Muscle of leg (tissue), 11 donors: ENCODE results near the gene DLG5. TPM values are rescaled to one million over a fixed set of nuclear protein-coding genes. Genes with fewer than 3 reads are reported as not detected.
"Not testable (repeated sequence)": the region's sequence is repeated elsewhere in the genome, so short reads cannot be mapped to it uniquely, and the experiment has no call there.

Experiments used
- DNase-seq: peaks from one replicate; pipeline ENCODE4 v3.0.0; 2013
- H3K27ac ChIP-seq: one replicate; pipeline ENCODE4 v1.5.1; 2013; ENCODE audit warnings: mild to moderate bottlenecking, low read length, control low read depth
- H3K27me3 ChIP-seq: one replicate; pipeline ENCODE4 v1.6.1; 2013; ENCODE audit warnings: low read length; ENCODE audit not compliant: control insufficient read depth, insufficient read depth
- H3K36me3 ChIP-seq: one replicate; pipeline ENCODE4 v1.6.1; 2013; ENCODE audit warnings: low read length; ENCODE audit not compliant: control insufficient read depth, insufficient read depth
- H3K4me1 ChIP-seq: one replicate; pipeline ENCODE4 v1.6.1; 2013; ENCODE audit warnings: low read length; ENCODE audit not compliant: control insufficient read depth, insufficient read depth
- H3K4me3 ChIP-seq: one replicate; pipeline ENCODE4 v1.5.1; 2013; ENCODE audit warnings: low read length, control low read depth
- H3K9me3 ChIP-seq: replicated peaks from 2 replicates; pipeline ENCODE4 v1.6.1; 2013; ENCODE audit warnings: low read depth, low read length; ENCODE audit not compliant: control insufficient read depth
- WGBS: methylation state at CpG from one replicate; pipeline ENCODE4 v1.1.5; 2013; ENCODE audit warnings: missing lambda C conversion rate; ENCODE audit not compliant: insufficient coverage; 5-methylcytosine and 5-hydroxymethylcytosine counted together
- polyA plus RNA-seq, 8 donors: library from polyadenylated mRNA; unstranded; fragments of 120-200 nt; gene quantifications; one replicate each; pipeline versions ENCODE4 v1.2.1 to v1.2.3, GENCODE V29; 2013; ENCODE audit warnings: inconsistent platforms in 1 of 8, low replicate concordance in 1 of 8; ENCODE audit not compliant: insufficient read length in 8 of 8, insufficient read depth in 1 of 8
- total RNA-seq: library from RNA; stranded (reverse); fragments of 120-200 nt; gene quantifications from one replicate; pipeline ENCODE4 v1.2.4, GENCODE V29; 2013

DLG5 gene
- total and polyA plus RNA-seq, 9 donors: 12.9 to 34.7 (median 24.8) TPM

- WGBS: 80% methylated on average over 6 of the region's 12 CpGs
Observed at GRCh38 chr10:77773631-77774426, 152.7 kb downstream of the DLG5 start.

DNA sequence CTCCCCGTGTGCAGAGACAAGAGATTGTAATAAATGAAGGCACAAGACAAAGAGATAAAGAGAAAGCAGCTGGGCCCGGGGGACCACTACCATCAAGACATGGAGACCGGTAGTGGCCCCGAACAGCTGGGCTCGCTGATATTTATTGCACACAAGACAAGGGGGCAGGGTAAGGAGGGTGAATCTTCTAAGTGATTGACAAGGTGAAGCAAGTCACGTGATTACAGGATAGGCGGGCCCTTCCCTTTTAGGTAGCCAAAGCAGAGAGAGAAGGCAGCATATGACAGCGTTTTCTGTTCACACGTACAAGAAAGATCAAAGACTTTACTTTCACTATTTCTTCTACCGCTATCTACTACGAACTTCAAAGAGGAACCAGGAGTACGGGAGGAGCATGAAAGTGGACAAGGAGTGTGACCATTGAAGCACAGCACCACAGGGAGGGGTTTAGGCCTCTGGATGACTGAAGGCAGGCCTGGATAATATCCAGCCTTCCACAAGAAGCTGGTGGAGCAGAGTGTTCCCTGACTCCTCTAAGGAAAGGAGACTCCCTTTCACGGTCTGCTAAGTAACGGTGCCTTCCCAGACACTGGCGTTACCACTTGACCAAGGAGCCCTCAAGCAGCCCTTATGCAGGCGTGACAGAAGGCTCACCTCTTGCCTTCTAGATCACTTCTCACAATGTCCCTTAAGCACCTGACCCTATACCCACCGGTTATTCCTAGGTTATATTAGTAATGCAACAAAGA lies 153.5 kb downstream of the DLG5 start:
- H3K27ac ChIP-seq, H3K9me3 ChIP-seq, DNase-seq, H3K27me3 ChIP-seq, H3K4me1 ChIP-seq, H3K36me3 ChIP-seq, H3K4me3 ChIP-seq: not testable (repeated sequence)
- WGBS: 85% methylated on average over 4 of the region's 17 CpGs

More at GRCh38 chr10:77773631-77774426, 152.7 kb downstream of the DLG5 start:
- no peak for DNase-seq
- Histone ChIP-seq H3K4me3 (no peak overlapping the region), H3K36me3 (no peaks in the 10 kb centered on the region), H3K9me3 (peaks cover 8% of the 10 kb centered on the region), H3K27ac (no peak overlapping the region), H3K27me3 (no peaks in the 10 kb centered on the region), H3K4me1 (no peaks in the 10 kb centered on the region)

GRCh38 chr10:77771851-77772250 lies 154.7 kb downstream of the DLG5 start:
- Histone ChIP-seq H3K27ac (no peak overlapping the region), H3K9me3 (peaks cover 7% of the 10 kb centered on the region), H3K27me3 (no peaks in the 10 kb centered on the region), H3K4me1 (no peaks in the 10 kb centered on the region), H3K36me3 (no peaks in the 10 kb centered on the region), H3K4me3 (no peak overlapping the region)
- 85% methylated on average over 5 of the region's 7 CpGs for WGBS
- no peak for DNase-seq

DNA sequence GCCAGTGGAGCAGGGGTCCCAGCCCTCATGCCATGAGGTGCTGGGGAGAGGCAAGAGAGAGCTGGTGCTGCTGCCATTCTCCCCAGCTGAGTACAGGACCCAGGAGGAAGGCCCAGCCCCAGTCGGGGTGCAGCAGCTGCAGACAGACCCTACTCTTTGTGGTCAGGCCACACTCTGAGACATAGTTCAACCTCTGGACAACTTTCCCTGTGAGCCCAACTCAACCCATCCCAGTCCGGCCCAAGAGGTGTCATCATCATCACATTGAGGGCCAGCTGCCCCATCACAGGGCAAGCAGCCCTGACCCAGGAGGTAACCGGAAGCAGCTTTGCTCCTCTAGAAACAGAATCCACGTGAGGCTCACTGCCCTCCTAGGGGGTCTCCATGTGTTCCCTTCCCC lies 155.1 kb downstream of the DLG5 start:
- Histone ChIP-seq H3K36me3 (no peaks in the 10 kb centered on the region), H3K4me1 (no peaks in the 10 kb centered on the region), H3K9me3 (peaks cover 3% of the 10 kb centered on the region), H3K27me3 (no peaks in the 10 kb centered on the region), H3K4me3 (no peak overlapping the region), H3K27ac (no peak overlapping the region)
- DNase-seq: no peak
- WGBS: 69% methylated on average over 4 of the region's 4 CpGs

- Histone ChIP-seq H3K4me1 (no peaks in the 10 kb centered on the region), H3K36me3 (no peaks in the 10 kb centered on the region), H3K4me3 (no peak overlapping the region), H3K27ac (no peak overlapping the region), H3K9me3 (no peaks in the 10 kb centered on the region), H3K27me3 (no peaks in the 10 kb centered on the region)
- WGBS: 91% methylated on average over 3 of the region's 7 CpGs
- no peak for DNase-seq
Observed at GRCh38 chr10:77770868-77771175, 155.7 kb downstream of the DLG5 start.

GRCh38 chr10:77770081-77770867 lies 156.3 kb downstream of the DLG5 start:
- Histone ChIP-seq H3K4me3 (no peak overlapping the region), H3K27ac (no peak overlapping the region), H3K9me3 (no peaks in the 10 kb centered on the region), H3K27me3 (no peaks in the 10 kb centered on the region), H3K36me3 (no peaks in the 10 kb centered on the region), H3K4me1 (no peaks in the 10 kb centered on the region)
- 67% methylated on average over 17 of the region's 18 CpGs for WGBS
- no peak for DNase-seq

DNA sequence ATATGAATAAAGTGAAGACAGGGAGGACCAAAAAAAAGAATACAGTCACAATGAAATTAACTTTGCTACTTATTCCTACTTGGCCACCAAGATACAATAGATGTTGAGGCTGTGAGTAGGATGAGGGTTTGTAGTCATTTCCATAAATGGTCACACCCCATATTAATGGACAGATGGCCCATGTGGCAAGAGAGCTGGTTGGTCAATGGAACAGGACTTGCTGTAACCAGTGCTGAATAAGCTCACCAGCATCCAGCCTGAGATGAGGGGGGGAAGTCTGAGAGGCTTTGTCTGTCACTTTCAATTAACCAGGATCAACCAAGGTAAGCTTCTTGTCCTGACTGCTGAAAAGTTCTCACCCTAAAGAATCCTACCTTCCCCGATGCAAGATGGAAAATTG lies 158.5 kb downstream of the DLG5 start:
- Histone ChIP-seq H3K27ac (no peak overlapping the region), H3K36me3 (no peaks in the 10 kb centered on the region), H3K9me3 (no peaks in the 10 kb centered on the region), H3K27me3 (no peaks in the 10 kb centered on the region), H3K4me1 (no peaks in the 10 kb centered on the region), H3K4me3 (no peak overlapping the region)
- no CpG with 5 or more reads among the region's 1 CpG for WGBS
- no peak for DNase-seq

- DNase-seq: peak; percentile 22
- Histone ChIP-seq H3K27ac (no peak overlapping the region), H3K27me3 (no peaks in the 10 kb centered on the region), H3K4me1 (no peaks in the 10 kb centered on the region), H3K4me3 (no peak overlapping the region), H3K36me3 (no peaks in the 10 kb centered on the region), H3K9me3 (no peaks in the 10 kb centered on the region)
- WGBS: 57% methylated on average over 8 of the region's 9 CpGs
Observed at GRCh38 chr10:77763453-77764430, 162.8 kb downstream of the DLG5 start.

- not testable (repeated sequence) for DNase-seq, H3K27me3 ChIP-seq, H3K9me3 ChIP-seq, H3K4me1 ChIP-seq, H3K4me3 ChIP-seq, H3K36me3 ChIP-seq, H3K27ac ChIP-seq
- no CpG with 5 or more reads among the region's 2 CpGs for WGBS
Observed at GRCh38 chr10:77758406-77758805, 168.1 kb downstream of the DLG5 start.
